GM13977 (cell line): ENCODE data around the gene SPTBN5.

Experiments
- DNase-seq: peaks from one replicate; pipeline ENCODE4 v3.0.0; 2012; ENCODE audit warnings: low spot score
- in situ Hi-C: fragments of 300-500 bp; cut with MboI; formaldehyde crosslinking; loops from one replicate; pipeline ENCODE4 v1.12.0; 2022; ENCODE audit warnings: low sequenced_read_pairs, low pct_unique_long_range_greater_than_20kb, mixed read lengths, inconsistent platforms; ENCODE audit not compliant: unreplicated experiment
- TF ChIP-seq, protein P1 (sequence below): IDR thresholded peaks from 2 replicates; pipeline ENCODE4 v1.5.1; 2012; ENCODE audit warnings: mild to moderate bottlenecking, control low read depth; ENCODE audit not compliant: insufficient read depth; ENCODE audit errors: extremely low read depth, missing control alignments

SPTBN5 gene

DNA sequence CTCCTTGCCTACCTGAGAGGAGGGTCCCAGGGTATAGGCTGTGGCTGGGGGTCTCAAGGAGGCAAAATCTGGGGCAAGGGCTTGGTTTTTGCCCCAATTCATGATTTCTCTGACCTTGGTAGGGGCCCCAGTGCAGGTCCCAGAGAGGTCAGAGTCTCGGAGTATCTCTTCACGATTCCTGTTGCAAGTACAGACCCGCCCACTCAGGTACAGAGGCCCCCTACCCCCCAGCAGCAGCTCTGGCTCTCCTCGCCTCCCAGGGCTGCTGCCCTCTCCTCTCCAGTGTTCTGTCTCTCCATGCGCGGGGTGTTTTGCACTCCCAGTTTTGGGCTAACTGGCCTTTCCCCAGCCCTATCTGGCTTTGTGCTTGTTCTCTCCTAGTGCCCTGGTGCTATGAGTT is 71.4 kb downstream of the SPTBN5 start:
- DNase-seq, result no peak
- TF ChIP-seq, protein P1, sequence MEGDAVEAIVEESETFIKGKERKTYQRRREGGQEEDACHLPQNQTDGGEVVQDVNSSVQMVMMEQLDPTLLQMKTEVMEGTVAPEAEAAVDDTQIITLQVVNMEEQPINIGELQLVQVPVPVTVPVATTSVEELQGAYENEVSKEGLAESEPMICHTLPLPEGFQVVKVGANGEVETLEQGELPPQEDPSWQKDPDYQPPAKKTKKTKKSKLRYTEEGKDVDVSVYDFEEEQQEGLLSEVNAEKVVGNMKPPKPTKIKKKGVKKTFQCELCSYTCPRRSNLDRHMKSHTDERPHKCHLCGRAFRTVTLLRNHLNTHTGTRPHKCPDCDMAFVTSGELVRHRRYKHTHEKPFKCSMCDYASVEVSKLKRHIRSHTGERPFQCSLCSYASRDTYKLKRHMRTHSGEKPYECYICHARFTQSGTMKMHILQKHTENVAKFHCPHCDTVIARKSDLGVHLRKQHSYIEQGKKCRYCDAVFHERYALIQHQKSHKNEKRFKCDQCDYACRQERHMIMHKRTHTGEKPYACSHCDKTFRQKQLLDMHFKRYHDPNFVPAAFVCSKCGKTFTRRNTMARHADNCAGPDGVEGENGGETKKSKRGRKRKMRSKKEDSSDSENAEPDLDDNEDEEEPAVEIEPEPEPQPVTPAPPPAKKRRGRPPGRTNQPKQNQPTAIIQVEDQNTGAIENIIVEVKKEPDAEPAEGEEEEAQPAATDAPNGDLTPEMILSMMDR, result no peak
- in situ Hi-C loops, result no loop called here

GRCh38 chr15:41821831-41822230 is 72.0 kb downstream of the SPTBN5 start:
- in situ Hi-C loops, result no loop called here
- no peak for DNase-seq
- TF ChIP-seq, protein P1, result no peak

DNA sequence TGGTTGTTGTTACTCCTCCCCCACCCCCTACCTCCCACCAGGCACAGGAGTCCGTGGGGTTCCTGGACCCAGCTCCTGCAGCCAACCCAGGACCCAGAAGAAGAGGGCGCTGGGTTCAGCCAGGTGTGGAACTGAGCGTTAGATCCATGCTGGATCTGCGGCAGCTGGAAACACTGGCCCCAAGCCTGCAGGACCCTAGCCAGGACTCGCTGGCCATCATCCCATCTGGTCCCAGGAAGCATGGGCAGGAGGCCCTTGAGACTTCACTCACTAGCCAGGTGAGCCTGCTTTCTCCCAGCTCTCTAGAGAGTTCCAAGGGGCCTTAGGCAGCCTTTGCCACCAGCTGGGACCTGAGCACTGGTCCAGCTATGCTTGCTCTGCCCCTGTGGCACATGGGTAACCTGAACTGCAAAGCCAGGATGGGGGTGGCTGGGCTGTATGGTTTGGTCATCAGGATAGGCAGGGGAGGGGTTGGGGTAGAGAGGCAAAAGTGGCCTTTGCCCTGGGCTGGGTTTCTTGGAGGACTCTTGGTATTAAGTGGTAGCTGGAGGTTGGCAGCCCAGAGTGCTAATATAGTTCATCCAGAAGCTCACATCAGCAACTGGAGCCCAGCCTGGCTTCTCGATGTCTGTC is 72.9 kb downstream of the SPTBN5 start:
- DNase-seq, result no peak
- TF ChIP-seq, protein P1, result no peak
- in situ Hi-C loops, result no loop called here

GRCh38 chr15:41819455-41820050 is 74.3 kb downstream of the SPTBN5 start:
- TF ChIP-seq, protein P1, result no peak
- in situ Hi-C loops, result no loop called here
- DNase-seq, result no peak

DNA sequence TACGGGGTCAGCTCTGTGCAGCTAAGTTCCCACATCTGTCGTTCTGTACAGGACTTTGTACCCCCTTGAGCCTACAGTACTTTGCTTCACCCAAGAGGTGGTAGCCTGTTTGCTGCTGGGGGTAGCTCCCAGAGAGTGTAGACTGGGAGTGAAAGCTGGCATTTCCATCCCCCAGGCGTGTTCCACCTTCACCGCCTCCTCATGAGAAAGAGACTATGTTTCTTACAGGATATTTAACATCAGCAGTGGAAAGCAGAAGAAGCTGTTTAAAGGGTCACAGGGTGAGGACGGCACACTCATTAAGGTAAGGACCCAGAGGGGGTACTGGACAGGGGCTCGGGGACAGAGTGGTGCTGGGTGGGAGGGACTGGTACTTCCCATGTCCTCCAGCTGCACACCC is 76.1 kb downstream of the SPTBN5 start:
- no peak for DNase-seq
- in situ Hi-C loops, result no loop called here
- TF ChIP-seq, protein P1, result no peak

- DNase-seq, result no peak
- in situ Hi-C loops, result no loop called here
- TF ChIP-seq, protein P1, result no peak
Observed at GRCh38 chr15:41817327-41817726, 76.5 kb downstream of the SPTBN5 start.
